ENCODE measurements around the gene ASPSCR1. TPM values are rescaled to one million over a fixed set of nuclear protein-coding genes. Genes with fewer than 3 reads are reported as not detected.
"Not testable (repeated sequence)": the region's sequence is repeated elsewhere in the genome, so short reads cannot be mapped to it uniquely, and the experiment has no call there.

Gene ASPSCR1
- total RNA-seq, 4 donors from 2014 or later: 12.6 to 24.3 (median 15.1) TPM

GRCh38 chr17:81968850-81969812, 8.3 kb upstream of the ASPSCR1 start:
- ATAC-seq (ENCODE audit: low FRiP score): no peak
- DNase-seq (ENCODE audit: low spot score): no peak
- no peak for TF ChIP-seq CTCF (IDR thresholded peaks at IDR 0.05)

DNA sequence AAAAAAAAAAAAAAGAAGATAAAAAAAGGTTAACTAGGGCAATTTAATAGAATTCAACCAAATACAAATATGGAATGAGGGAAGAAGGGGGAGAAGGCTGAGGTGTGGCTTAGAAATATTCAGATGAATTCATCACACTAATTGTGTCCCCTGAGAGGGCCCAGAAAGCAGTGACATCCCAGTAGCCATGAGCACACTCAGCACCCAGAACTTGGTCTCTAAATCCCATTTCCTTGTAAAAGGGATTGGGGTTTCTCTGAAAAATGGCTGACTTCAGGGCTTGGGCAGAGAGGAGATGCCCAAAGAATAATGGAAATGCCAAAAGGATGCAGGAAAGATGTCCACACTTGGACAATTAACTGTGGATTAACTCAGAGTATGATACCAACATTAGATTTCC, 4.0 kb upstream of the ASPSCR1 start:
- DNase-seq (ENCODE audit: low spot score) (no peak), ATAC-seq (ENCODE audit: low FRiP score) (no peak)
- no peak for TF ChIP-seq CTCF (IDR thresholded peaks at IDR 0.05)

- DNase-seq (ENCODE audit: low spot score): no peak
- ATAC-seq (ENCODE audit: low FRiP score): peak; percentile 21
- TF ChIP-seq CTCF (IDR thresholded peaks at IDR 0.05): no peak
Measured at GRCh38 chr17:81976332-81977210, 858 bp upstream of the ASPSCR1 start.

GRCh38 chr17:81978524-81979298, 1.3 kb downstream of the ASPSCR1 start:
- DNase-seq (ENCODE audit: low spot score) (no peak), ATAC-seq (ENCODE audit: low FRiP score) (no peak)
- TF ChIP-seq CTCF (IDR thresholded peaks at IDR 0.05): no peak

- no peak for TF ChIP-seq CTCF (IDR thresholded peaks at IDR 0.05)
- ATAC-seq (ENCODE audit: low FRiP score): no peak
- no peak for DNase-seq (ENCODE audit: low spot score)
Measured at GRCh38 chr17:81980122-81980521, 2.7 kb downstream of the ASPSCR1 start.

- no peak for TF ChIP-seq CTCF (IDR thresholded peaks at IDR 0.05)
- ATAC-seq (ENCODE audit: low FRiP score): no peak
- no peak for DNase-seq (ENCODE audit: low spot score)
Measured at GRCh38 chr17:81980707-81981343, 3.4 kb downstream of the ASPSCR1 start.

DNA sequence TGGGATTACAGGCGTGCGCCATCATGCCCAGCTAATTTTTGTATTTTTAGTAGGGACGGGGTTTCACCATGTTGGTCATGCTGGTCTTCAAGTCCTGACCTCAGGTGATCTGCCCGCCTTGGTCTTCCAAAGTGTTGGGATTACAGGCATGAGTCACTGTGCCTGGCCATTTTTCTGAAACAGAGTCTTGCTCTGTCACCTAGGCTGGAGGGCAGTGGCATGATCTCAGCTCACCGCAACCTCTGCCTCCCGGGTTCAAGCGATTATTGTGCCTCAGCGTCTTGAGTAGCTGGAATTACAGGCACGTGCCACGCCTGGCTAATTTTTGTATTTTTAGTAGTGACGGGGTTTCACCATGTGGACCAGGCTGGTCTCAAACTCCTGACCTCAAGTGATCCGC, 4.1 kb downstream of the ASPSCR1 start:
- ATAC-seq (ENCODE audit: low FRiP score); DNase-seq (ENCODE audit: low spot score): not testable (repeated sequence)
